GM12878 (cell line): ENCODE measurements around the gene C9orf72. TPM values are rescaled to one million over a fixed set of nuclear protein-coding genes. Genes with fewer than 3 reads are reported as not detected.

Experiments
- ATAC-seq: fragments of 200-7000 bp; cut with Tn5 transposase; 3 replicates; pipeline ENCODE4 v1.9.1; 2020; ENCODE audit warnings: mild to moderate bottlenecking, moderate library complexity
- BruUV-seq: library from RNA; stranded (reverse); fragments of 400-500 nt; replicated peaks from 2 replicates; lab custom pipeline; 2021; lab: Mats Ljungman, UMichigan
- CTCF ChIA-PET: fragments of 300-600 bp; sonication (Branson Sonifier 250); formaldehyde crosslinking; extraction: SDS; loops from one replicate; lab custom pipeline; 2021; ENCODE audit warnings: inconsistent platforms; lab: Yijun Ruan, JAX
- POLR2A ChIA-PET: fragments of 350-600 bp; formaldehyde crosslinking; extraction: SDS; loops from one replicate; lab custom pipeline; 2021; ENCODE audit warnings: inconsistent platforms; lab: Charles Lee
- RAD21 ChIA-PET: fragments of 300-600 bp; sonication (Branson Sonifier 250); formaldehyde crosslinking; loops from one replicate; lab custom pipeline; 2023; ENCODE audit warnings: antibody characterized with exemption; ENCODE audit not compliant: unreplicated experiment; lab: Charles Lee
- SMC1A ChIA-PET: fragments of 300-600 bp; sonication (Branson Sonifier 250); formaldehyde crosslinking; loops from one replicate; lab custom pipeline; 2023; ENCODE audit not compliant: unreplicated experiment, uncharacterized antibody; lab: Charles Lee
- DNase-seq: peaks from one replicate; pipeline ENCODE4 v3.0.0-alpha.2; 2011; ENCODE audit warnings: low read depth, low spot score
- FAIRE-seq: peaks from 3 replicates; lab custom pipeline; 2011; peaks lifted over from hg19 to GRCh38; lab: Jason Lieb, UNC
- H2AFZ ChIP-seq: 2 replicates; pipeline ENCODE4 v1.6.0; 2011; ENCODE audit warnings: low read depth, low read length, control low read depth; ENCODE audit not compliant: control insufficient read depth
- H3K27ac ChIP-seq: 2 replicates; pipeline ENCODE4 v1.5.1; 2011; ENCODE audit warnings: control low read depth; ENCODE audit not compliant: control insufficient read depth, insufficient read depth
- H3K27me3 ChIP-seq, 2 experiments: replicated peaks in 1 of 2; 2 replicates each; pipeline versions ENCODE4 v1.6.0 to v1.6.1; 2011; ENCODE audit warnings: low read length in 1 of 2; ENCODE audit not compliant: control insufficient read depth in 2 of 2, insufficient read depth in 2 of 2
- H3K36me3 ChIP-seq, 2 experiments: 2 replicates each; pipeline ENCODE4 v1.5.1; 2011; ENCODE audit warnings: low read length in 1 of 2; ENCODE audit not compliant: control insufficient read depth in 2 of 2, insufficient read depth in 2 of 2
- H3K4me1 ChIP-seq: 2 replicates; pipeline ENCODE4 v1.6.1; 2011; ENCODE audit warnings: mild to moderate bottlenecking, low read length, moderate library complexity, mixed read lengths; ENCODE audit not compliant: control insufficient read depth, insufficient read depth
- H3K4me2 ChIP-seq: 2 replicates; pipeline ENCODE4 v1.6.0; 2011; ENCODE audit warnings: control low read depth; ENCODE audit not compliant: control insufficient read depth, insufficient read depth
- H3K4me3 ChIP-seq: fragments of 200-600 bp; sonication (generic); 2 replicates; pipeline ENCODE4 v1.5.1; 2016
- H3K79me2 ChIP-seq: 2 replicates; pipeline ENCODE4 v1.6.0; 2011; ENCODE audit warnings: low read length; ENCODE audit not compliant: control insufficient read depth, insufficient read depth
- H3K9ac ChIP-seq: 2 replicates; pipeline ENCODE4 v1.8.0; 2011; ENCODE audit warnings: low read length, control low read depth, mixed read lengths; ENCODE audit not compliant: control insufficient read depth, insufficient read depth
- H3K9me3 ChIP-seq: replicated peaks from 3 replicates; pipeline ENCODE4 v1.5.1; 2011; ENCODE audit warnings: mild to moderate bottlenecking, low read length; ENCODE audit not compliant: control insufficient read depth, insufficient read depth
- H4K20me1 ChIP-seq: 2 replicates; pipeline ENCODE4 v1.6.0; 2011; ENCODE audit not compliant: control insufficient read depth, insufficient read depth
- BCLAF1 ChIP-seq: fragments of 450-650 bp; IDR thresholded peaks from 2 replicates; pipeline ENCODE4 v1.6.1; 2017; ENCODE audit warnings: antibody characterized with exemption, mild to moderate bottlenecking, moderate library complexity
- CHD2 ChIP-seq: IDR thresholded peaks from 2 replicates; pipeline ENCODE4 v1.6.1; 2011; ENCODE audit warnings: low read depth, low read length, improper control_type of control experiment, borderline replicate concordance
- IRF3 ChIP-seq: fragments of 450-650 bp; IDR thresholded peaks from 2 replicates; pipeline ENCODE4 v1.6.1; 2014; ENCODE audit warnings: mild to moderate bottlenecking
- JUND ChIP-seq: IDR thresholded peaks from 2 replicates; pipeline ENCODE4 v1.6.1; 2012; ENCODE audit warnings: low read depth, mild to moderate bottlenecking, low read length, improper control_type of control experiment, moderate library complexity
- MAX ChIP-seq: IDR thresholded peaks from 2 replicates; pipeline ENCODE4 v1.6.1; 2012; ENCODE audit warnings: low read depth, low read length, improper control_type of control experiment
- RBBP5 ChIP-seq: fragments of 200-600 bp; sonication (generic); conservative IDR thresholded peaks from 2 replicates; pipeline ENCODE4 v1.6.1; 2016
- RELA ChIP-seq: fragments of 450-650 bp; IDR thresholded peaks from 2 replicates; pipeline ENCODE4 v1.8.0; 2014; ENCODE audit warnings: borderline replicate concordance; ENCODE audit not compliant: partially characterized antibody
- SRF ChIP-seq, 2 experiments: IDR thresholded peaks; 2 replicates each; pipeline ENCODE4 v1.6.1; 2011; ENCODE audit warnings: low read depth in 2 of 2, low read length in 2 of 2, mild to moderate bottlenecking in 1 of 2, moderate library complexity in 1 of 2
- TCF12 ChIP-seq: IDR thresholded peaks from 2 replicates; pipeline ENCODE4 v1.6.1; 2011; ENCODE audit warnings: low read depth, mild to moderate bottlenecking, low read length
- YY1 ChIP-seq: IDR thresholded peaks from 2 replicates; pipeline ENCODE4 v1.6.1; 2011; ENCODE audit warnings: low read depth, mild to moderate bottlenecking, low read length
- ZNF384 ChIP-seq: IDR thresholded peaks from 2 replicates; pipeline ENCODE4 v1.6.1; 2012; ENCODE audit warnings: low read depth, mild to moderate bottlenecking, low read length, improper control_type of control experiment, borderline replicate concordance
- ZNF687 ChIP-seq: fragments of 450-650 bp; IDR thresholded peaks from 2 replicates; pipeline ENCODE4 v1.6.1; 2017; ENCODE audit warnings: mild to moderate bottlenecking, moderate library complexity
- WGBS: methylation state at CpG from one replicate; pipeline ENCODE4 v1.1.6; 2016; ENCODE audit warnings: low lambda C conversion rate; ENCODE audit not compliant: insufficient replicate concordance, insufficient coverage; ENCODE audit errors: missing lambda C conversion rate; 5-methylcytosine and 5-hydroxymethylcytosine counted together
- in situ Hi-C: fragments of 300-500 bp; cut with MboI; formaldehyde crosslinking; loops from 9 replicates; pipeline ENCODE4 v1.14.3; 2018; ENCODE audit warnings: mixed read lengths
- intact Hi-C: fragments of 100-400 bp; cut with micrococcal nuclease; formaldehyde crosslinking; loops from one replicate; pipeline ENCODE4 v1.14.2; 2022; ENCODE audit not compliant: unreplicated experiment
- polyA plus RNA-seq, 11 experiments: library from polyadenylated mRNA; depleted of rRNA in 4 of 11; unstranded in 6 of 11; stranded (reverse) in 5 of 11; fragments of >200 nt; fragmentation: Nextera tagmentation in 4 of 11; fragmentation: Illumina TruSeq in 1 of 11; extraction: Ambion mirVana in 4 of 11; extraction: Trizol in 1 of 11; gene quantifications; 1 replicate in 1 of 11; 2 replicates in 10 of 11; pipeline versions ENCODE4 v1.2.1 to v1.2.3, GENCODE V29; 2011 to 2016; ENCODE audit warnings: inconsistent platforms in 2 of 11, missing spikeins in 2 of 11, low read depth in 1 of 11
- total RNA-seq, 4 experiments: library from RNA; depleted of rRNA in 3 of 4; stranded (reverse); fragments of >200 nt in 3 of 4; fragmentation: Illumina TruSeq in 1 of 4; extraction: Trizol in 1 of 4; gene quantifications; 2 replicates each; pipeline versions ENCODE4 v1.2.1 to v1.2.3, GENCODE V29; 2013 to 2021
- TF ChIP-seq, protein P1 (sequence below): IDR thresholded peaks from 2 replicates; pipeline ENCODE4 v1.6.1; 2011; ENCODE audit warnings: low read depth, mild to moderate bottlenecking, low read length, moderate library complexity, borderline replicate concordance; ENCODE audit errors: extremely low read depth

The C9orf72 gene
- total and polyA plus RNA-seq, 10 of the 15 experiments (the other 5 are each of a cell fraction or from before 2014, with no cell fraction given): 4.8 to 9.0 (median 6.4) TPM

DNA sequence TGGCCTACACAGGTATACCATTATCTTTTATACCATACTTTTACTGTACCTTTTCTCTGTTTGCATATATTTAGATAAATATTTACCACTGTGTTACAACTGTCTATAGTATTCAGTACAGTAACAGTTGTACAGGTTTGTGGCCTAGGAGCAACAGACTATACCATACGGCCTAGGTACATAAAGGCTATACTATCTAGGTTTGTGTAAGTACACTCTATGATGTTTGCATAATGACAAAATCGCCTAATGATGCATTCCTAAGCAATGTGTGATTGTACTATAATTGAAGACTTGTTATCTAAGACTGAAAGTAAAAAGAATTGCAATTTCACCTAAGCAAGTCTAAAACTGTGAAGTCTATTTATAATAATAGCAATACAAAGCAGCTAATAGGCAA lies 3.9 kb downstream of the C9orf72 start:
- Histone ChIP-seq H3K9me3 (no peaks in the 10 kb centered on the region), H4K20me1 (no peaks in the 10 kb centered on the region), H3K4me1 (peaks cover 9% of the 10 kb centered on the region), H3K4me2 (no peak overlapping the region), H3K79me2 (no peaks in the 10 kb centered on the region), H3K4me3 (no peak overlapping the region), H2AFZ (no peak overlapping the region), H3K36me3 (no peaks in the 10 kb centered on the region), H3K27me3 (no peaks in the 10 kb centered on the region), H3K9ac (no peak overlapping the region), H3K27ac (no peak overlapping the region)
- ChIA-PET SMC1A (interaction anchor here (0.9 to 2.3 kb wide), 6 partner anchors 10 to 236 kb away, joined by 3 to 9 read pairs (median 4); no protein-coding TSS in a partner anchor), CTCF (interaction anchor here (0.6 to 0.7 kb wide), 2 partner anchors 25 to 111 kb away, joined by 3 read pairs; no protein-coding TSS in a partner anchor), POLR2A (no interaction called here), RAD21 (interaction anchor here (0.9 to 1.9 kb wide), 3 partner anchors 9 to 237 kb away, joined by 3 to 5 read pairs (median 4); no protein-coding TSS in a partner anchor)
- no peak for FAIRE-seq
- BruUV-seq: no TSS peak
- no peak for TF ChIP-seq JUND
- TF ChIP-seq, protein P1, sequence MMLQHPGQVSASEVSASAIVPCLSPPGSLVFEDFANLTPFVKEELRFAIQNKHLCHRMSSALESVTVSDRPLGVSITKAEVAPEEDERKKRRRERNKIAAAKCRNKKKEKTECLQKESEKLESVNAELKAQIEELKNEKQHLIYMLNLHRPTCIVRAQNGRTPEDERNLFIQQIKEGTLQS: no peak
- TF ChIP-seq IRF3: no peak
- TF ChIP-seq TCF12: no peak
- no peak for TF ChIP-seq RELA
- TF ChIP-seq ZNF384: no peak
- no peak for TF ChIP-seq BCLAF1
- TF ChIP-seq ZNF687: no peak
- TF ChIP-seq CHD2: no peak
- no peak for TF ChIP-seq MAX
- TF ChIP-seq YY1: no peak
- TF ChIP-seq RBBP5: no peak
- TF ChIP-seq SRF (IDR thresholded peaks at IDR 0.05; ENCODE audit: low read depth in 2 of 2, low read length in 2 of 2): no peak
- in situ Hi-C loops: no loop called here
- intact Hi-C loops: no loop called here
- WGBS: 24% methylated on average over 2 of the region's 2 CpGs
- no peak for ATAC-seq
- no peak for DNase-seq
